Calu3 (cell line): ENCODE data around the gene NTSR1. TPM values are rescaled to one million over a fixed set of nuclear protein-coding genes. Genes with fewer than 3 reads are reported as not detected.

ENCODE experiments used
- BruUV-seq: library from RNA; stranded (reverse); fragments of 400-500 nt; replicated peaks from 2 replicates; lab custom pipeline; 2021; lab: Mats Ljungman, UMichigan
- CTCF ChIA-PET: fragments of 300-600 bp; sonication (Branson Sonifier 250); formaldehyde crosslinking; loops from one replicate; lab custom pipeline; 2022; ENCODE audit warnings: antibody characterized with exemption; lab: Charles Lee
- DNase-seq: peaks from one replicate; pipeline ENCODE4 v3.0.0; 2022
- H3K27ac Mint-ChIP-seq: one replicate; pipeline ENCODE4 v1.8.0; 2022; ENCODE audit warnings: mixed read lengths; ENCODE audit not compliant: unreplicated experiment
- H3K27me3 Mint-ChIP-seq: one replicate; pipeline ENCODE4 v1.8.0; 2022; ENCODE audit warnings: mixed read lengths; ENCODE audit not compliant: unreplicated experiment
- H3K36me3 Mint-ChIP-seq: one replicate; pipeline ENCODE4 v1.8.0; 2022; ENCODE audit warnings: mild to moderate bottlenecking, moderate library complexity, mixed read lengths; ENCODE audit not compliant: insufficient read depth, unreplicated experiment
- H3K4me1 Mint-ChIP-seq: one replicate; pipeline ENCODE4 v1.8.0; 2022; ENCODE audit warnings: mild to moderate bottlenecking, low read depth, mixed read lengths; ENCODE audit not compliant: unreplicated experiment
- H3K4me3 Mint-ChIP-seq: one replicate; pipeline ENCODE4 v1.8.0; 2022; ENCODE audit warnings: mild to moderate bottlenecking, low read depth, moderate library complexity, mixed read lengths; ENCODE audit not compliant: unreplicated experiment
- H3K9me3 Mint-ChIP-seq: one replicate; pipeline ENCODE4 v1.8.0; 2022; ENCODE audit warnings: low read depth, mixed read lengths; ENCODE audit not compliant: unreplicated experiment
- CTCF ChIP-seq: fragments of 200-600 bp; IDR thresholded peaks from one replicate; pipeline ENCODE4 v1.8.0; 2022; ENCODE audit warnings: antibody characterized with exemption; ENCODE audit not compliant: unreplicated experiment
- intact Hi-C: fragments of 100-400 bp; cut with micrococcal nuclease; formaldehyde crosslinking; loops from one replicate; pipeline ENCODE4 v1.10.0; 2022; ENCODE audit not compliant: unreplicated experiment
- total RNA-seq: library from RNA; stranded (reverse); gene quantifications from 2 replicates; pipeline ENCODE4 v1.2.3, GENCODE V29; 2022

NTSR1 gene
- total RNA-seq, 1 experiment from 2014 or later, result not detected

GRCh38 chr20:62689861-62690260 lies 18.8 kb upstream of the NTSR1 start:
- Mint-ChIP-seq H3K9me3 (no peaks in the 10 kb centered on the region), H3K4me1 (peaks cover 19% of the 10 kb centered on the region), H3K27me3 (peaks cover 100% of the 10 kb centered on the region), H3K4me3 (no peak overlapping the region), H3K27ac (no peak overlapping the region), H3K36me3 (peaks cover 5% of the 10 kb centered on the region)
- intact Hi-C loops, result loop anchor here (5.0 kb wide), 1 partner anchor 102 kb away; no protein-coding TSS in a partner anchor
- no TSS peak for BruUV-seq
- no peak for TF ChIP-seq CTCF
- CTCF ChIA-PET, result no interaction called here
- DNase-seq, result no peak

GRCh38 chr20:62690261-62690820 lies 18.3 kb upstream of the NTSR1 start:
- H3K36me3 Mint-ChIP-seq, result peaks cover 5% of the 10 kb centered on the region
- H3K4me3 Mint-ChIP-seq, result no peak overlapping the region
- peaks cover 19% of the 10 kb centered on the region for H3K4me1 Mint-ChIP-seq
- intact Hi-C loops, result no loop called here
- no peak for TF ChIP-seq CTCF
- peaks cover 100% of the 10 kb centered on the region for H3K27me3 Mint-ChIP-seq
- no peaks in the 10 kb centered on the region for H3K9me3 Mint-ChIP-seq
- CTCF ChIA-PET, result no interaction called here
- no peak for DNase-seq
- no peak overlapping the region for H3K27ac Mint-ChIP-seq
- BruUV-seq, result no TSS peak

- CTCF ChIA-PET, result no interaction called here
- no peak for DNase-seq
- Mint-ChIP-seq H3K36me3 (peaks cover 4% of the 10 kb centered on the region), H3K27me3 (peaks cover 100% of the 10 kb centered on the region), H3K4me1 (peaks cover 12% of the 10 kb centered on the region), H3K27ac (no peak overlapping the region), H3K9me3 (no peaks in the 10 kb centered on the region), H3K4me3 (no peak overlapping the region)
- no TSS peak for BruUV-seq
- TF ChIP-seq CTCF, result no peak
- intact Hi-C loops, result no loop called here
Measured at GRCh38 chr20:62691487-62691886, 17.1 kb upstream of the NTSR1 start.

GRCh38 chr20:62692176-62692575 lies 16.5 kb upstream of the NTSR1 start:
- DNase-seq, result no peak
- no peaks in the 10 kb centered on the region for H3K36me3 Mint-ChIP-seq
- H3K9me3 Mint-ChIP-seq, result no peaks in the 10 kb centered on the region
- intact Hi-C loops, result no loop called here
- CTCF ChIA-PET, result no interaction called here
- TF ChIP-seq CTCF, result no peak
- H3K27ac Mint-ChIP-seq, result no peak overlapping the region
- no peak overlapping the region for H3K4me3 Mint-ChIP-seq
- peaks cover 5% of the 10 kb centered on the region for H3K4me1 Mint-ChIP-seq
- no TSS peak for BruUV-seq
- peaks cover 100% of the 10 kb centered on the region for H3K27me3 Mint-ChIP-seq
